GM21528 (cell line): ENCODE data around the gene MOGAT3.
A peak's percentile ranks its signal among the peaks of the same experiment; 100 is the strongest.

Source experiments
- ATAC-seq: cut with Tn5 transposase; IDR thresholded peaks from one replicate; pipeline ENCODE4 v1.9.1; 2021; ENCODE audit warnings: mild to moderate bottlenecking, moderate library complexity; ENCODE audit not compliant: unreplicated experiment, low FRiP score

MOGAT3 gene

DNA sequence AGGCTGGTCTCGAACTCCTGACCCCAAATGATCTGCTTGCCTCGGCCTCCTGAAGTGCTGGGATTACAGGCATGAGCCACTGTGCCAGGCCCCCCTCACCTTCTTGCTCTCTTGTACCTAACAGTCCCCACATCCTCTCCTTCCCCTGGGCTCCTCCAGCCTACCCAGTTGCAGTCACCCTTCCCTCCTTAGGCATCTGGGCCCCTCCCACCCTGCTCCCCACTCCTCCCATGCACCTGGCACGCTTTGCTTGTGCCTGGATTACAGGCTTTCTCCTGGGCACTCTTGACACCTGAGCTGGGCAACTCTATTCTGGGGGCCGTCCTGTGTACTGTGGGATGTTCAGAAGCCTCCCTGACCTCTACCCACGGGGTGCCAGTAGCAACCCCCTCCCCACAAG lies 33.8 kb upstream of the MOGAT3 start:
- no peak for ATAC-seq

DNA sequence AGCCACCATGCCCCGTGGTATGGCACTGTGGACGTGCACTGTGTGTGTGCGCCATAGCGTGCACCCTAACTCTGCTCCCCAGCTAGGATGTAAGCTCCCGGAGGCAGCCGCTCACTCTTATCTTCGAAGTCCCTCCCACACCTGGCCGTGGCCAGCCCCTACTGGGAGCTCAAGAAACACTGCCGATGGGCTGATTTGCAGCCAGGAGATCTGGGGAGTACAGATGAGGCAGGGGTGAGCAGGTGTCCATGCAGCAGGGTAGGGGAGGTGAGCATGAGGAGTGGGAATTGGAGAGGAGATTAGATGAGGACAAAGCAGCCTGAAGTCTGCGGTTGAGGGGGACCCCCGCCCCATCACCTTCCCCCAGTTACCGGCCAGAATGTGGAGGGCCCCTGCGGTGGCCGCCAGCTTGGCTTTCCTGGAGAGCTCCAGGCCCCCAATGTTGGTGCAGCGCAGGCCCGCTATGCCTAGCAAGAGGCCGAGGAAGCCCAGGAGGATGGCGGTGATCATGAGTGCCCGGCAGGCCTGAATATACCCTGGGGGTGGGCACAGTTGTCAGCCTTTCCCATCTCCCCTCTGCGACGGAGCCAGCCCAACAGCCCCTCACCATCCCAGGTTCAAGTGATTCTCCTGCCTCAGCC lies 33.2 kb upstream of the MOGAT3 start:
- ATAC-seq, result no peak

DNA sequence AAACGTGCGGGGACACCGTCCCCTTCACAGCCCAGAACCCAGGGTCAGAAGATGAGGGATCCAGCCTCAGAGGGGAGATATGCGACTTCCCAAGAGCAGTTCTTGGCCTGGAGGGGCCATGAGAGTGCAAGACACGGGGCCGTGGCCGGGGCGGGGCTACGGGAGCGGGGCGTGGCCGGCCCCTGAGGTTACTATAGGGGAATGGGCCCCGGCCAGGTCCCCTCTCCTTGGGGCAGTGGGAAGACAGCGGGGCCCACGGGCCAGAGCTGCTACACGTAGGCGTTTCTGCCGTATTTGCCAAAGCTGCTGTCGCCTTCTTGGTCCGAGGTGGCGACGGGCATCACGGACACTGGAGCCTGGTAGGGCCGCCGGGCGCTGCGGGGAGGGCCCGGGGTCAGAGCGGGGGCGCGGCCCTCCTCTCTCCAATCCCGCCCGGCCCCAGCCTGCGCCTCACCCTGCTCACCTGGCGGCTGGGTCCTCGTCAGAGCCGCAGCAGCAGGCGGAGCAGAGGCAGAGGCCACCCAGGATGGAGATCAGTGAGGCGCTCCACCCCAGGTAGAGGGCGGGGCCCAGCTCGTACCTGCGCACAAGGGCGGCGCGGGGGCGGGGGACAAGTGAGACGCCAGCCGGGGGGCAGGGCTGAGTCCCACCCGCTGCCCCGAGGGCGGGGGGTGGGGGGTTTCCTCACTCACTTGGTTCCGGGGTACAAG lies 31.5 kb upstream of the MOGAT3 start:
- ATAC-seq, result no peak

DNA sequence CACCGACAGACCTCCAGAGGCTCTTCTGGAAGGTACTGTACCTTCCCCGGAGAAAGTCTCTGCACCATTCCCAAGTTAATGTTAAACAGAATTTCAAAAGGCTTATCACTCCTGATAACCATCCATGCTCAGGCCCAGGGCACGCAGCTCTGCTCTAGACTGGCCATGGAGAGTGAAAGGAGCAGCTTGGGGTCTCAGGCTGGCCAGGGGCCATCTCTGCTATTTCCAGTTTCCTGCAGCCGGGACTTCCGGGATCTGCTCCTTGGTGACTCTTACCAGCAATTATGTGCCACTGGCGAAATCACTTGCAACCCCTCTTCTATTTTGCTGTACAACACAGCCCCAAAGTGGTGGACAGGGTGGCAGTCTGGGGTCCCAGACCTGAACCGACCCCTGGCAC lies 30.8 kb upstream of the MOGAT3 start:
- ATAC-seq, result no peak

DNA sequence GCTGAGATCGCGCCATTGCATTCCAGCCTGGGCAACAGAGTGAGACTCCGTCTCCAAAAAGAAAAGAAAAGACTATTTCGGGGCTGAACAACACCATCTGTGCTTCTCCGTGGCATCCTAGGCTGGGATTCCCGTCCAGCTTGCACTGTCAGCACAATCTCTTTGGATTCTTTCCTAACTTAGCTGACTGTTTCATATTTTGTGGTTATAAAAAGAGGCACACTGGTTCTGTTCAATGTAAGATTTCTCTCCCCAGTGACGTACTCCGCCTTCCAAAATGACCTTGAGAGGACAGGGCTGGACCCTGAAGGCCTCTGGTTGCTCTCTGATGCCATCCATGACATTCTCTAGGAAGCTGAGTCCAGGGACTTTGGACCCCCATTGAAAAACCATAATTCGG lies 25.9 kb upstream of the MOGAT3 start:
- no peak for ATAC-seq

DNA sequence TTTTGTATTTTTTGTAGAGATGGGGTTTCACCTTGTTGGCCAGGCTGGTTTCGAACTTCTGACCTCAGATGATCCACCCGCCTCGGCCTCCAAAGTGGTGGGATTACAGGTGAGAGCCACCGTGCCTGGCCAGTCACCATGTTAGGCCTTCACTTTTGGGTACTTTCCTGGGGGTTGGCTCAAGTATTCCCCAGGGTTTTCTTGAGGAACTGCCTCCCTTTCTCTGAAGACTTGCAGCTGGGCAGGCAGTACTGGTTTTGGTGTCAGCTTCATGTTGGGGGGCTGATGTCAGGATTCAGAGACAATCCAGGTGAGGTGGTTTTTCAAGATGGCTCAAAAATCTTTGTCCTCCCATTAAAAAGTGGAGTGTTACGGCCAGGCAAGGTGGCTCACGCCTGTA lies 24.8 kb upstream of the MOGAT3 start:
- no peak for ATAC-seq

DNA sequence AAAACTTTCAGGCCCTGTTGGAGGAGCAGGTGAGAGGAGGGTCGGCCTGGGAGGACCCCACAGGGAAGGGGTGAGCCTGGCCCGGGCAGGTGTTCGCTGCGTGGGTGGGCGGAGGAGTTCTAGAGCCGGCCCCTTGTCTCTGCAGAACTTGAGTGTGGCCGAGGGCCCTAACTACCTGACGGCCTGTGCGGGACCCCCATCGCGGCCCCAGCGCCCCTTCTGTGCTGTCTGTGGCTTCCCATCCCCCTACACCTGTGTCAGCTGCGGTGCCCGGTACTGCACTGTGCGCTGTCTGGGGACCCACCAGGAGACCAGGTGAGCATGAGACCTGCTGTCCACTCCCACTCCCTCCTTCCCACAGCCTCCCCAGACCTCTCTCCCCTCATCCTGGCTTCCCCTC lies 22.7 kb upstream of the MOGAT3 start:
- ATAC-seq, result no peak

DNA sequence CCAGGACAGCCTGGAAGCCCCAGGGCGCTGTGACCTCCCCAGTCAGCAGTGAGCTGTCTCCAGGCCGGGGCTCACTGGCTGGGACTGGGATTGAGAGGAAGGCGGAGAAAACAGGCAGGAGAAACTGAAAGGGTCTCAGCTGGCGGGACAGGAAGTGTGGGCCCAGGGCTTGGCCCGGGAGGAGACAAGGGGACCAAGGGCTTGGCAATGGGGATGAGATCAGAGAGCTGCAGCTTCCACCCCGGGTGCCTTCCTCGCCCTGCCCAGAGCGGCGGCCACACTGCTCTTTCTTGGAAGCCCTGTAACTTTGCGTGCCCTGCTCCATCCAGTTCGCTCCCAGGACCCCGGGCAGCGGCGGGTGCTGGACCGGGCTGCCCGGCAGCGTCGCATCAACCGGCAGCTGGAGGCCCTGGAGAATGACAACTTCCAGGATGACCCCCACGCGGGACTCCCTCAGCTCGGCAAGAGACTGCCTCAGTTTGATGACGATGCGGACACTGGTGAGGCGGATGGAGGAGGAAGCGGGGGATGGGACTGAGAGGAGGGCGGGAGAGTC lies 21.5 kb upstream of the MOGAT3 start:
- no peak for ATAC-seq

DNA sequence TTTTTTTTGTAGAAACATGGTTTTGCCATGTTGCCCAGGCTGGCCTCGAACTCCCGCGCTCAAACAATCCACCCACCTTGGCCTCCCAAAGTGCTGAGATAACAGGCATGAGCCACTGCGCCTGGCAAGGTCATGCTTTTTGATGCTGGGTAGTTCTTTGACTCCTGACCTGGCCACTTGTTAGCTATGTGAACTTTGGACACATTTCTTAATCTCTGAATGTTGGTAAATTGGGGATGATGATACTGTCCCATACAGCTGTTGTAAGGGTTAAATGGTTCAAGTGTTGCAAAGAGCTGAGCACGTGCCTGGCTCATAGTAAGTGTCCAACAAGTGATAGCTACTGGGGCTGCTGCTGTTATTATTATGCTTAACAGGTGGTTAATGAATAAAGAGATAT lies 19.5 kb upstream of the MOGAT3 start:
- no peak for ATAC-seq

DNA sequence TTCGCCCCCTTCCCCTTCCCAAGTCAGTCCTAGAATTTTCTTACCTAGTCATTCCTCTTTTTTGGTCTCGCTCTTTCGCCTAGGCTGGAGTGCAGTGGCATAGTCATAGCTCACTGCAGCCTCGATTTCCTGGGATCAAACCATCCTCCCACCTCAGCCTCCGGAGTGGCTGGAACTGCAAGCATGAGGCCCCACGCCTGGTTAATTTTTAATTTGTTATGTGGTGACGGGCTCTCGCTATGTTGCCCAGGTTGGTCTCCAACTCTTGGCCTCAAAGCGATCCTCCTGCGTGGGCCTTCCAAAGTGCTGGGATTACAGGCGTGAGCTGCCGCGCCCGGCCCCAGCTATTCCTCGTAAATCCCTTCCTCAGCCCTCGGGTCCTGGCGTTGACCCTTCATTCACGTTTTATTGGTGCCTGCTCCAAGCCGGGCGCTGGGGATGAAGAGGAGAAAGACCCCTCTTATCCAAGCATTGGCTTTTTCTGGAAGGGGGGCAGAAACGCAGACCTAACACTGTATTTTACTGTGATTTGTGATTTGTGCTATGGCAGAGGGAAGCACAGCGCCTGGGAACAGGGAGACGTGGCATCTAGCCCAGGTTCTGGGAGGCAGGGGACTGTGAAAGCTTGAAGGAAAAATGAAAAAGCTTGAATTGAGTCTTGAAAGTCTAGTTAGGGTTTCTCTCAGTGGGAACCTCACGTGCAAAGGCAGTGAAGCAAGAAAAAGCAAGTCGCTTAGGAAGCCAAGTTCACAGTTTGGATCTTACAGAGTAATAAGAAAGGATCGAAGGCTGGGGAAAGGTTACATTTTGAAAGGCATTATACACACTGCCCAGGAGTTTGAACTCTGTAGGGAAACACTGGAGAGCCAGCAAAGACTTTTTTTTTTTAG lies 17.6 kb upstream of the MOGAT3 start:
- ATAC-seq, result peak; percentile 17

DNA sequence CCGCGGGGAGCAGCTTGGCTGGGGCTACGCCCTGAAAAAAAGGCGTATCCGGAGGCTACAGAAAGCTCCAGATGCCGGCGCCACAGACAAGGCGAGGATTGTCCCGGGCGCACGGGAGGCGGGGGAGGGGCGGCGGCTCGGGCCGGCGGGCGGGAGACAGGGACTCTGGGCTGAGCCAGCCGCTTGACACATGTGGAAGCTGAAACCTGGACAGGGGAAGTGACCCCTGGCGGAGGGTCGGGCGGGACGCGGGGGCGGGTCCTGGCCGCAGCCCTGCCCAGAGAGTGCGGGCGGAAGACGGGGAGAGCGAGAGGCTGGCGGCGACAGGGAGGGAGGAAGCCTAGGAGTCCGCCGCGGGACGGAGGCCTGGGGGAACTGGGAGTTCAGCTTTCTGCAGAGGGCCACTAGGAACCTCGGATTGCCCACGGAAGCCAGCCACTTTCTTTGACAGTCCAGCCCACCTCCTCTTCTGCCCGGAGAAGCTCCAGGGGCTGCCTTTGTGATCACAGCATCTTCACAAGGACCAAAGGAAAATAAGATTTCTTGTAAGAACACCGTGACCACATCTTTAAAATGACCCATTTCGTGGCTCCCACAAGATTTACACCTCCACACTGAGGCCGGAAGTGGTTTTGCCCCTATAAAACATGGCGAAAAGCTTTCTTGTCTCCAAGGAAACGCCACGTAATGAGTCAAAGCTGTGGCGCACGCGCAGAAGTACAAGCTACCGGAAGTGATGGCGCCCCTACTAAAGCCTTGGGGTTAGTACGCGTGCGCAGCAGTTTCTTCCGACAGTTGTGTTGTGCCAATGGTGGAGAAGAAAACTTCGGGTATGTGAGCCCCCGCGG lies 16.8 kb upstream of the MOGAT3 start, which contains the start of the genes PLOD3 and ZNHIT1:
Gene PLOD3 (minus strand): TSS at position 194 of the 848 bp plus-strand sequence. CDS start 307 bp downstream, outside the sequence.
Gene ZNHIT1 (plus strand): TSS at position 778 of the 848 bp plus-strand sequence. CDS start 31 bp downstream, at position 809.
- ATAC-seq, result peak; percentile 61

DNA sequence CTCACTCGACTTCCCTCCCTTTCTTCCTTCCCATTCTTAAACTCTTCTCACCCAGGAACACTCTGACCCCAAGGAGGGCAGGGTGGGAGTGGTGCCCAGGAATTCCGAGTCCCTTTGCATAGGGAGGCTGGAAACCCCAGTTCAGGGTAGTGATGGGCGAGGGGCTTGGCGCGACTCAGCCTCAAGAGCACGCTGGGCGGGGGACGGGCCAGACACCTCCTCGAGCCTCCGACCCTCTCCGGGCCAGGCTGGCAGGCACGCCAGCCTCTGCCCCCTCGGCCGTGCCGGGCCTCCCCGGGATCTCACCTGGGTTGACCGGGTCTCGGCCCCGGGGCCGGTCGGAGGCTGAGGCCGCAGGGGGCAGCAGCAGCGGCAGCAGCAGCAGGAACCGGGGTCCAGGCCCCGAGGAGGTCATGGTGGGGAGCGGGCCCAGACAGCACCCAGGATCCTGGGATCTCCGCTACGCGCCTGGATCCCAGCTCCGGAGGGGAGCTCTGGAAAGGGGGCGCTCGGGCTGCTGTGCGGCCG lies 16.1 kb upstream of the MOGAT3 start:
- ATAC-seq, result peak; percentile 17

DNA sequence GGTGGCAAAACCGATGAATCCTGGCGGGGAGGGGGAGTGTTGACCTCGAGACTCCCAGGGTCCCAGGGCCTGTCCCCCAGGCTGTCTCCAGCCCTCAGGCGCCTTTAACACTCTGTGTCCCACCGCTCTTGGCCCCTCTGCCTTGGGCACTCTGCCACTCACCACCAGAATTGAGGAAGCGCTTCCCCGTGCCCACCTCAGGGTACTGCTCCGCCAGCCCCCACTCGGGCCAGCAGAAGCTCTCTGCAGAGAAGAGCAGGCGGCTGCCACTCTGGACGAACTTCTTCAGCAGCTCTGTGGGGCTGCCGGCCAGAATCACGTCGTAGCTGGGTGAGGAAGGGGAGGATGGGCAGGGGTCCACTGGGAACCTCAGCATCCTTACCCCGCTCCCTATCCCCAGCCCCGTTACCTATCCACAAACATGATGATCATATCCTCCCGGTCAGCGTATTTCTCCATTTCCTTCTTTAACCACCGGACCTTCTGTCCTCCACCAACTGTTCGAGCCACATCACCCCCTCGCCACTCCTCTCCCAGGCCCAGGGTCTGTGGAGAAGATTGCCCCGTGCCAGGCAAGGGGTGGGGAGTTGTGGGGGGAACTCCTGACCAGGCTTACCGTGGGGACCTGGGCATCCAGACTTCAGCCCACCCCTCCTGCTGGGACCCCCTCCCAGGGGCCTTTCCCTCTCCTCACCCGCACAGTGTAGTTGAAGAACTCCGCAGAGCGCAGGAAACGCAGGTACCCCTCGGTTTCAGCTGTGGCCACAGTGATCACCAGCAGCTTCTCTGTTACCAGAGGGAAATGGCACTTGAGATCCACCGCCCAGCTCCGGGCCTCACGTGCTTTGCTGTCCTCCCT lies 15.4 kb upstream of the MOGAT3 start:
- peak; percentile 2 for ATAC-seq

DNA sequence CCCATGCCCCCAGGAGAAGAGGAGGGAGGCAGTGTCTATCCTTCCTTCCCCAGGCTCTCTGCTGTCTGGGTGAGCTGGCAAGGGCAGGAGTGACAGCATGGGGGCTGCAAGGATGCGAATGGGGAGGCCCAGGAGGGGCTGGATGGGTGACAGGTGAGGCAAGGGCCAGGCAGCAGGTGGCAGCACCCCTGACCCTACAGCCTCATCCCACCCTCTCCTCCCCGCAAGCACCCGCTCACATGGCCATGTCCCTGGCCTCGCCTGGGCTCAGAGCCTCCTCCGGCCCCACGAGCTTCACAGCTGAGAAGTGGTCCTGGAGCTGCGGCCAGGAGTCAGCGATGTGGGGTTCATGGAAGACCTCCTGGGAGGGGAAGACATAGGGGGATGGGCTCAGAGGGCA lies 11.2 kb upstream of the MOGAT3 start:
- ATAC-seq, result no peak

DNA sequence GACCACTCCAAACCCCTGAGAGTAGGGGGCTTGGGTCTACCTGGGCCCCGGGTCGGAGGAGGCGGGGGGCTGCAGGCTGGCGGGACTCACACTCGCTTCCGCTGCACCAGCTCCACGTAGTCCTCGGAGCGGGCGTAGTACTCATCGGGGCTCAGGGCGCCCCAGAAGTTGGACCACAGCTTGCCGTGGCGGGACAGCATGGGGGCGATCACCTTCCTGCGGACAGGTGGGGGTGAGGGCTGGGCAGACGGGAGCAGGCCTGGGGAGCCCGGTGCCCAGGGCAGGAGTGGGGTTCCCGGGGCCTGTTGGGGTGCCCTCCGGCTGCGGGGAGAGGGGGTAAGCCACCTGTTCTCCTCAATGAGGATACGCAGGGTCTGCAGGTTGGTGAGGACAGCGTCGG lies 10.7 kb upstream of the MOGAT3 start:
- no peak for ATAC-seq

DNA sequence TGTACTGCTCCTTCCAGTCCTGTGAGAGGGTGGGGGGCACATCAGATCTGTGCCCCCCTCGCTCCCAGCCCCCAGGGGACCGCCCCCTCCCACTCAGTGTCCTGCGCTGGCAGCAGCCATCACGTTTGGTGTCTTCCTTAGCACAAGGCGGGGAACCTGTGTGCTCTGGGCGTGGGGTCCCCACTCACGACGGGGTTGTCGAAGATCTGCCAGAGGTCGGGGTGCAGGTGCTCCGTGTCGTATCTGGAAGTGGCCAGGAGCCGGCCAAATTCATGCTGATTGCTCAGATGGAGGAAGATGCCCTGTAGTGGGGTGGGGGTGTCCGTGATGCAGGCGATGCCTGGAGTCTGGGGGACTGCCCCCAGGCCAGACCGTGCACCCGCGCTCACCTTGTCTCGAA lies 9.3 kb upstream of the MOGAT3 start:
- ATAC-seq, result no peak

DNA sequence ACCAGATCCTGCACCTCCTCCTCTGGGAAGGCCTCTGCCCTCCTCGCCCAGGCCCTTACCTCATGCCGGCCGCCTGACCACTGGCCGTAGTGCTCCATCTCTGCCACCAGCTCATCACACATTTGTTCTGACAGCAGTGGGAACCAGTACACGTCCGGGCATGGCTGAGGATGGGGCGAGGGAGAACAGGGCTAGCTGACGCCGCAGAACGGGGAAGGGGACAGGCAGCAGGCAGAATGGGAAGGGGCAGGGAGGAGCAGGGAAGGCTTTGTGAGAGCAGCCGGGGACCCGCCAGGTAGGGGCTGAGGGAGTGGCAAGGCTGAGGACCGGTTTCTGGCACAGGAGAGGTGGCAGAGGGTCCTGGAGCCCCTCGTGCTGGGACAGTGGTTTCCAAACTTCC lies 8.0 kb upstream of the MOGAT3 start:
- ATAC-seq, result no peak

DNA sequence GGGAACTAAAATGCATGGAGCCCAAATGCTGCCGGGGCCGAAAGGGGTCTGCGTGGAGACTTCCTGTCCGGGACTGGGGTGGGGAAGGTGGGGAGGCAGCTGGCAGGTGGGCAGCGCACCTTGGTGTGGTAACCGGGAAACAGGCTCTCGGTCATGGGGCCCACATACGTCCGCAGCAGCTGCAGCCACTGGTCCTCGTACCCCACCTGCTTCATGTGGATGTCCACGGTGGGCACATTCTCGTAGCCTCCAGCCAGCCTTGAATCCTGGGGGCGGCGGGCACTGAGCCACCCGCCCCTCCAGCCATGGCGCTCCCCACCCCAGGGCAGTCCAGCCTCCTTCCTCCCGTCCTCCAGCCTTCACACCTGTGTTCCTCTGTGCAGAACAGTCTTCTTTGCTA lies 6.6 kb upstream of the MOGAT3 start:
- no peak for ATAC-seq

DNA sequence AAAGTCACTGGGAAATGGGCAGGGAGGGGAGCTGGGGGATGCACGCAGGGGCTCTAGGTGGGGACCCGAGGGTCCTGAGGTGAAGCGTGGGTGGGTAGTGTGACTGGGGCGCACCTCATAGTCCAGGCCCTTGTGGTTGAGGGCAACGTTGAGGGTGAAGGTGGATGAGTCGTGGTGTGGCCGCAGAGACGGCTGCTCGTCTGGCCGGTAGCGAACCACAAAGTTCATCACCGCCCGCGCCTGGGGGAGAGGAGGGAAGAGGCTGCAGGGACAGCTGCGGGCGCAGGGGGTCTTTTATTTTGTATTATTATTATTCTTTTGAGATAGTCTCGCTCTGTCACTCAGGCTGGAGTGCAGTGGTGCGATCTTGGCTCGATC lies 5.8 kb upstream of the MOGAT3 start:
- ATAC-seq, result no peak
